T-helper 1 cell treated with Interleukin-12 subunit alpha and Interleukin-12 subunit beta and Interleukin-4 antibody, amounts not matched to agents 30 μg/mL and 1 μg/mL, for 36 hours (primary cell): Measurements from ENCODE around the gene WBP1L.
"Not testable (repeated sequence)": the region's sequence is repeated elsewhere in the genome, so short reads cannot be mapped to it uniquely, and the experiment has no call there.

ENCODE experiments used
- H3K27ac Mint-ChIP-seq: one replicate; pipeline ENCODE4 v1.8.0; 2021; ENCODE audit warnings: mild to moderate bottlenecking, mixed read lengths
- H3K27me3 Mint-ChIP-seq: one replicate; pipeline ENCODE4 v1.8.0; 2021; ENCODE audit warnings: low read depth, mixed read lengths
- H3K36me3 Mint-ChIP-seq: one replicate; pipeline ENCODE4 v1.8.0; 2021; ENCODE audit warnings: low read depth, mixed read lengths
- H3K4me1 Mint-ChIP-seq: one replicate; pipeline ENCODE4 v1.8.0; 2021; ENCODE audit warnings: low read depth, mixed read lengths
- H3K4me3 Mint-ChIP-seq: one replicate; pipeline ENCODE4 v1.8.0; 2021; ENCODE audit warnings: mild to moderate bottlenecking, moderate library complexity, mixed read lengths
- H3K9me3 Mint-ChIP-seq: one replicate; pipeline ENCODE4 v1.8.0; 2021; ENCODE audit warnings: mixed read lengths

Gene WBP1L

DNA sequence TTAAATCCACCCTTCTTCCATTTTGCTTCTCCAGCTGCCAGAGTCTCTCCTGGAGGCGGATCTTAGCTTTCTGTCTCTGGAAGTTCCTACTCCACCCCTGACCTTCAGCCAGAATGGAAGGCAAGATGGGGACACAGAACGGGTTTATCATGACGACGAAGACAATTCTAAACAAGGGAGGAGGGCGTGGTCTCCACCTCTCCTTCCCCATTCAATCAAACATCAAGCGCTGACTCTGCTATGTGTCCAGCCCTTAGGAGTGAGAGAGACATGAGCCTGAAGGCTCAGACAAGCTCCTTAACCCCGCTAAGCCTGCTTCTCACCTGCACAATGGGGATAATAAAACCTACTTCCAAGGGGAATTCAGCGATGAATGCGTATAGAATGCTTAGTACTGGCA is 90.4 kb downstream of the WBP1L start:
- Mint-ChIP-seq H3K36me3 (peaks cover under 1% of the 10 kb centered on the region), H3K4me3 (no peak overlapping the region), H3K27me3 (peaks cover 8% of the 10 kb centered on the region), H3K27ac (no peak overlapping the region), H3K9me3 (peaks cover 8% of the 10 kb centered on the region), H3K4me1 (no peaks in the 10 kb centered on the region)

DNA sequence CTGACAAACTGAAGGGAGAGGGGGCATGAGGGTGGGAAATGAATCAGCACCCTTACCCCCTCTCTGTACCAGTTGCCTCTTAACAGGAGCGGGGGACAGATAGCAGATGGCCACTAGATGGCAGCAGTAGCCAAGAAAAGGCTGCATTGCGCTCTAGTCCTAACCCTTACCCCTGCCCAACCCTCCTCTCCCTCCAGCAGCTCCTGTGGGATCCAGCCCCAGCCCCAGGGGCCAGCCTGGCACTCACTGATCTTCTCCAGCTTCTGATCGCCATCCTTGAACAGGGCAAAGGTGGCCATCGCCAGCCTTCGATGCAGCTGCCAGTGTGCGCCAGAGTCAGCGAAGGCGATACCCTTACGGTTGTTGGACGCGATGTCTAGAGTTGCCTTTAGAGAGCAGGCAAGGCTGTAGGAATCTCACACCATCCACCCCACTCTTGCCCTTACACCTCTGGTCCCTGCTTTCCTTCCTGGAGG is 91.3 kb downstream of the WBP1L start:
- Mint-ChIP-seq H3K27me3 (peaks cover 11% of the 10 kb centered on the region), H3K4me1 (no peaks in the 10 kb centered on the region), H3K36me3 (no peaks in the 10 kb centered on the region), H3K4me3 (no peak overlapping the region), H3K9me3 (peaks cover 8% of the 10 kb centered on the region), H3K27ac (no peak overlapping the region)

DNA sequence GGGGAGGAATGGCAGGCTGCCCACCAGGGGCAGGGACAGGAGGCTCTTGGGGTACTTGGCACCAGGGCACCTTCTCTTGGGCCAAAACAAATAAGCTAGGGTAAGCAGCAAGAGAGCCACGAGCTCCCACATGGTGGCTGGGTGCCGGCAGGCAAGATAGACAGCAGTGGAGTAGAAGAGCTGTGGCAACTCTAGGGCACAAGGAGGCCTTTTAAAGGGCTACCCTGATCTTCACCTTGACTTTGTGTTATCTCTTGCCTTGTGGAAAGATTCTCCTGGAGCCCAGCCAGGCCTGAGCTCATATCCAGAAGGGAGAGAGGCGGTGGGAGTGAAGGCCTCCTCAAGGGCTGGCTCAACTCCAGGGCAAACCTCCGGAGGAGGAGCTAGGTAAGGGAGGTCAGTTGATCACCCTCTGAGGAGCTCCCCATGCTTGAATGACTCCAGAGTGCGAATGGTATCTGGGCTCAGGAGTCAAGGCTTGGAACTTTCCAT is 93.5 kb downstream of the WBP1L start, which contains the start of gene CYP17A1:
CYP17A1 (minus strand) TSS at position 184 of the 492 bp plus-strand sequence; CDS start at position 132, 52 bp downstream.
- H3K4me1 Mint-ChIP-seq: no peaks in the 10 kb centered on the region
- peaks cover 20% of the 10 kb centered on the region for H3K27me3 Mint-ChIP-seq
- H3K4me3 Mint-ChIP-seq: no peak within 1 kb of the TSS
- peaks cover 8% of the 10 kb centered on the region for H3K9me3 Mint-ChIP-seq
- no peaks in the 10 kb centered on the region for H3K36me3 Mint-ChIP-seq
- H3K27ac Mint-ChIP-seq: no peak within 1 kb of the TSS

DNA sequence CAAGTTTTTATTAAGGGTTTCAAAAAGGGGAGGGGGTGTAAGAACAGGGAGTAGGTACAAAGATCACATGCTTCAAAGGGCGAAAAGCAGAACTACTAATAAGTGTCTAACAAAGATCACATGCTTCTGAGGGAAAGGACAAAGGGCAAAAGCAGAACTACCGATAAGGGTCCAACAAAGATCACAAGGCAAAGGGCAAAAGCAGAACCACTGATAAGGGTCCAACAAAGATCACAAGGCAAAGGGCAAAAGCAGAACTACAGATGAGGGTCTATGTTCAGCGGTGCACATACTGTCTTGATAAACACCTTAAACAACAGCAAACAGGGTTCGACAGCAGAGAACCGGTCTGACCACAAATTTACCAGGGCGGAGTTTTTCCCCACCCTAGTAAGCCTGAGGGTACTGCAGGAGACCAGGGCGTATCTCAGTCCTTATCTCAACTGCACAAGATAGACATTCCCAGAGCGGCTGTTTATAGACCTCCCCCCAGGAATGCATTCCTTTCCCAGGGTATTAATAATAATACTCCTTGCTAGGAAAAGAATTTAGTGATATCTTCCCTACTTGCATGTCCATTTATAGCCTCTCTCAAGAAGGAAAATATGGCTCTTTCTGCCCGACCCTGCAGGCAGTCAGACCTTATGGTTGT is 94.7 kb downstream of the WBP1L start:
- H3K9me3 Mint-ChIP-seq, H3K4me1 Mint-ChIP-seq, H3K27ac Mint-ChIP-seq, H3K4me3 Mint-ChIP-seq, H3K36me3 Mint-ChIP-seq: not testable (repeated sequence)
- H3K27me3 Mint-ChIP-seq: peaks cover 23% of the 10 kb centered on the region

DNA sequence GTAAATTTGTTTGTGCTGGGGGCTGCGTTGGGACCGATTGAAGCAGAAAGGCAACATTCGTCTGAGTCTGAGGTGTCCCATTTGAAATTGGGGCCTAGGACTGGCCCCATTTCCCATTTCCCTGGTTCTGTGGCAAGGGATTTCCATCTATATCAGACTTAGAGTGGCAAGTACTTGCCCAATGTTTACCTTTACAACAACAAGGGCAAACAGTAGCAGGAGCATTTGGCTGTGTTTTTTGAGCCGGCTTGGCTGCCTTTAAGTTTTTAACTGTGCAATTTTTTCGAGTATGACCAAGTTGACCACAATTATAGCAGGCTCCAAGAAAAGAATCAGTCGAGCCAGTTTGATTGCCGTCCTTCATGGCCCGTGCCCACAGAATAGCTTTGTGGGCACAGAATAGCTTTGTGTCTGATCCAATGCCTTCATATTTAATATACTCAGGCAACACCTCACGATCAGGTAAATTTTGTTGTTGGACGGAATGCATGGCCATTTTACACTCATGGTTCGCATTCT is 98.1 kb downstream of the WBP1L start:
- peaks cover 8% of the 10 kb centered on the region for H3K9me3 Mint-ChIP-seq
- H3K36me3 Mint-ChIP-seq: no peaks in the 10 kb centered on the region
- H3K4me1 Mint-ChIP-seq: no peaks in the 10 kb centered on the region
- peaks cover 23% of the 10 kb centered on the region for H3K27me3 Mint-ChIP-seq
- H3K27ac Mint-ChIP-seq: no peak overlapping the region
- H3K4me3 Mint-ChIP-seq: no peak overlapping the region

DNA sequence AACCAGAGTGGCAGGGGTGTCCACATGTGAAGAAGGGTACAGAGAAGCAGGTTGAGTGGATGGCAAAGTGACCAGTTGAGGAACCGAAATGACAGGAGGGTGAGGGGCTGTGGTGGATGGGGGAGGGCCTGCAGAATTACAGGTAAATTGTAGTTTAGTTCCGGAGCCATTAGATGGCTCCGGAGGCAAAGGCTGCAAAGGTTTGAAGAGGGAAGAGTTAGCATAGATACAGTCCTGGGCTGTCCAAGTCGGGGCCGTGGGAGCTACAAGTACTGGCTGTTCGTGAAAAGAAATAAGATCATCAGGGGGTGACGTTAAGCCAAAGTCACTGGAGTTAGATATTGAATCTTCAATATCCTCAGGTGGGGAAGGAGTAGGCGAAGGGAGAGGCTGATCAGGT is 99.4 kb downstream of the WBP1L start:
- not testable (repeated sequence) for H3K9me3 Mint-ChIP-seq, H3K4me3 Mint-ChIP-seq, H3K27ac Mint-ChIP-seq, H3K36me3 Mint-ChIP-seq, H3K4me1 Mint-ChIP-seq
- peaks cover 18% of the 10 kb centered on the region for H3K27me3 Mint-ChIP-seq

DNA sequence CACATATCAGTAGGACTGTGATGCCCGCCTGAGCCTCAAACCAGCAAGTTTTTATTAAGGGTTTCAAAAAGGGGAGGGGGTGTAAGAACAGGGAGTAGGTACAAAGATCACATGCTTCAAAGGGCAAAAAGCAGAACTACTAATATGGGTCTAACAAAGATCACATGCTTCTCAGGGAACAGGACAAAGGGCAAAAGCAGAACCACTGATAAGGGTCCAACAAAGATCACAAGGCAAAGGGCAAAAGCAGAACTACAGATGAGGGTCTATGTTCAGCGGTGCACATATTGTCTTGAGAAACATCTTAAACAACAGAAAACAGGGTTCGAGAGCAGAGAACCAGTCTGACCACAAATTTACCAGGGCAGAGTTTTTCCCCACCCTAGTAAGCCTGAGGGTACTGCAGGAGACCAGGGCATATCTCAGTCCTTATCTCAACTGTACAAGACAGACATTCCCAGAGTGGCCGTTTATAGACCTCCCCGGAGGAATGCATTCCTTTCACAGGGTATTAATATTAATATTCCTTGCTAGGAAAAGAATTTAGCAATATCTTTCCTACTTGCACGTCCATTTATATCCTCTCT is 100.5 kb downstream of the WBP1L start:
- peaks cover 15% of the 10 kb centered on the region for H3K27me3 Mint-ChIP-seq
- not testable (repeated sequence) for H3K9me3 Mint-ChIP-seq, H3K27ac Mint-ChIP-seq, H3K4me1 Mint-ChIP-seq, H3K36me3 Mint-ChIP-seq, H3K4me3 Mint-ChIP-seq

DNA sequence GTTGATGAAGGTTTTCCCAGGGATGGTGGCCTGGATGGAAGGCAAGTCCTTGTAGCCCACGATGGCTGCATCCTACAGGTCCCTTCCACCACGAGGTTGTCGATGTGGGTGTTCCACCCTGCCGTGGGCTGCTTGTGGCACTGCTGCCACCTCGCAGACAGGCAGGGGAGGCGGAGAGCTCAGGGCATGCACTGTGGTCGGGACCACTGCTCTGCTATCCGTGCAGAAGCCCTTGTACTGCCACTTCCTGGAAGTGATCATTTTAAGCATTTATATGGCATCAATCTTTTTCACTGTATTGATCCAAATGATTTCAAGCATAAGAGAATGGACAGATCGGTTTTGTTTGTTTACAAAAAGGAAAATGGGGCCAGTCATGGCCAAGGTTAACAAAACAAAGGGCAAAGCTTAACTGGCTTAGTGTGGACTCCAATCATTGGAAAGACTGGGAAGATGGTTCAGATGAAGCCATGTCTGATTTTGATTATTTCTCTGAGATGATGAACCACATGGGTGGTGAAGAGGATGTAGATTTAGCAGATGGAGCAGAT is 101.7 kb downstream of the WBP1L start:
- Mint-ChIP-seq H3K36me3 (no peaks in the 10 kb centered on the region), H3K4me1 (no peaks in the 10 kb centered on the region), H3K27me3 (peaks cover 11% of the 10 kb centered on the region), H3K4me3 (no peak overlapping the region), H3K27ac (no peak overlapping the region), H3K9me3 (no peaks in the 10 kb centered on the region)

DNA sequence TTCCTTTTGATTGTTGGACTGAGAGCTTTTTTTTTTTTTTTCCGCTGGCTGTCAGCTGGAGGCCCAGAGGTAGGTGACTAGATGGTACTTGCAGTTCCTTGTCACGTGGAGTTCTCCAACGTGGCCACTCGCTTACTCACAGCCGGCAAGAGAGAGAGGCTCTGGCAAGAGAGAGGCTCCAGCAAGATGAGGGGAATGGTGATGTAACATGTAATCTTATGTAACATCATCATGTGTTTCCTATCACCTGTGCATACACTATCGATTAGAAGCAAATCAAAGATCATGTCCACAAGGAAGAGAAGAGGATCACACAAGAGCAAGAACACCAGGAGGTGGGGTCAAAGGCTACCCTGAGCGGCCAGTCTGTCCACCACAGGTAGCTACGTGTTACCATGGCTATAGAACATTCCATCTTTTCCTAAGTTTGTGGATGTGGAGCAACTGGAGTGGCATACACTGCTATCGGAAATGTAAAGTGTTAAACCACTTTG is 106.3 kb downstream of the WBP1L start:
- Mint-ChIP-seq H3K27me3 (no peaks in the 10 kb centered on the region), H3K4me1 (peaks cover 4% of the 10 kb centered on the region), H3K4me3 (no peak overlapping the region), H3K9me3 (no peaks in the 10 kb centered on the region), H3K27ac (no peak overlapping the region), H3K36me3 (no peaks in the 10 kb centered on the region)

DNA sequence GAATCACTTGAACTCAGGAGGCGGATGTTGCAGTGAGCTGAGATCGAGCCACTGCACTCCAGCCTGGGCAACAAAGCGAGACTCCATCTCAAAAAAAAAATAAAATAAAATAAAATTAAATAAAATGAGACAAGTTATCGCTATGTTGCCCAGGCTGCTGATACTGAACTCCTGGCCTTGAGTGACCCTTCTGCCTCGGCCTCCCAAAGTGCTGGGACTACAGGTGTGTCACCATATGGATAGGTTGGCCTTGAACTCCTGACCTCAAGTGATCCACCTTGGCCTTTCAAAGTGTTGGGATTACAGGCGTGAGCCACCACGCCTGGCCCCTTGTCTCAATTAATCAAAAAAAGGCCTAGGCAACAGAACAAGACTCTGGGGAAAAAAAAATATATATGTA is 109.5 kb downstream of the WBP1L start:
- H3K36me3 Mint-ChIP-seq, H3K4me3 Mint-ChIP-seq, H3K27me3 Mint-ChIP-seq, H3K9me3 Mint-ChIP-seq, H3K27ac Mint-ChIP-seq: not testable (repeated sequence)
- peaks cover 12% of the 10 kb centered on the region for H3K4me1 Mint-ChIP-seq

DNA sequence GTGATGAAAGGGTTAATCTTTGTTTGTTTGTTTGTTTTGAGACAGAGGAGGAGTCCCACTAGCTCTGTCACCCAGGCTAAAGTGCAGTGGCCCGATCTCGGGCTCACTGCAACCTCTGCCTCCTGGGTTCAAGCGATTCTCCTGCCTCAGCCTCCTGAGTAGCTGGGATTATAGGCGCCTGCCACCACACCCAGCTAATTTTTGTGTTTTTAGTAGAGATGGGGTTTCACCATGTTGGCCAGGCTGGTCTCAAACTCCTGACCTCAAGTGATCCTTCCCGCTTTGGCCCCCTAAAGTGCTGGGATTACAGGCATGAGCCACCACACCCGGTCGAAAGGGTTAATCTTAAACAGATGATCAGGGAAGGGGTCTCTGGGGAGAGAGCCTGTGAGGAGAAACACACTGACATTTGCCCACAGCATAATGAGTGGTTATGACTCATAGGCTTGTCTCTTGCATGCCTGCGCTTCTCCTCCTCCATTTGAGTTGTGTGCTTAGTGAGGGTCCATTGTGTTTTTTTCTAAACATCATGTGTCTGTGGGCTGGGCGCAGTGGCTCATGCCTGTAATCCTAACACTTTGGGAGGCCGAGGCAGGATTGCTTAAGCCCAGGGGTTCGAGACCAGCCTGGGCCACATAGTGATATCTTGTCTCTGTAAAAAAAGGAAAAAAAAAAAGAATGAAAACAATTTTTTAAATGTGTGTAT is 112.1 kb downstream of the WBP1L start:
- not testable (repeated sequence) for H3K4me3 Mint-ChIP-seq, H3K9me3 Mint-ChIP-seq, H3K27me3 Mint-ChIP-seq, H3K27ac Mint-ChIP-seq, H3K36me3 Mint-ChIP-seq
- peaks cover 12% of the 10 kb centered on the region for H3K4me1 Mint-ChIP-seq

DNA sequence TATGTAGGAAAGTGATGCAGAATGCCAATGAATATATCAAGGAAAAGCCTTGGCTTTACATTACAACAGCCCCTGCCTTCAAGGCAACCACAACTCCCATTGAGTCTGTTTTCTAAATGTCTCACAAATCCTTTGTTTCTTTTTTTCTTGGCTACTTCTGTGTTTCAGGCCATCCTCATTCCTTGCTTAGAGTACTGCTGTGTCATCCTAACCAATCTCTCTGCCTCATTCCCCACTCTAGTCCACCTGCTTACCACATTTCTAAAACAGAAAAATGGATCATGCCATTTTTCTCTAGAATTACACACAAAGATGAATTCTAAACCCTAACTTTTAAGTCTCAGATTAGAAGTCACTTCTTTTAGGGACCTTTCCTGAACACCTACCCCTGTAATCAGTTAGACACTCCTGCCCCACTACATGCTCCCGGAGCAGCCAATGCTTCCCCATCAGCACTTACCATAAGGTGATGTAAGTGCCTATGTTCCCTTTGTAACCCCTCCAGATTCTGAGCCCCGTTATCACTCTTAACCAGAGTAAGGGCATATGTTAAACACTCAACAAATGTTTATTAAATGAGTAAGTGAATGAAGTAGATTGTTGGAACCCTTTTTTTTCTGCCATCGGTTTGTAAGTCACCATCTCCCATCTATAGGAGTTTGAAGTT is 113.1 kb downstream of the WBP1L start:
- H3K9me3 Mint-ChIP-seq: no peaks in the 10 kb centered on the region
- H3K27ac Mint-ChIP-seq: no peak overlapping the region
- no peaks in the 10 kb centered on the region for H3K27me3 Mint-ChIP-seq
- no peak overlapping the region for H3K4me3 Mint-ChIP-seq
- peaks cover 5% of the 10 kb centered on the region for H3K36me3 Mint-ChIP-seq
- peaks cover 12% of the 10 kb centered on the region for H3K4me1 Mint-ChIP-seq

DNA sequence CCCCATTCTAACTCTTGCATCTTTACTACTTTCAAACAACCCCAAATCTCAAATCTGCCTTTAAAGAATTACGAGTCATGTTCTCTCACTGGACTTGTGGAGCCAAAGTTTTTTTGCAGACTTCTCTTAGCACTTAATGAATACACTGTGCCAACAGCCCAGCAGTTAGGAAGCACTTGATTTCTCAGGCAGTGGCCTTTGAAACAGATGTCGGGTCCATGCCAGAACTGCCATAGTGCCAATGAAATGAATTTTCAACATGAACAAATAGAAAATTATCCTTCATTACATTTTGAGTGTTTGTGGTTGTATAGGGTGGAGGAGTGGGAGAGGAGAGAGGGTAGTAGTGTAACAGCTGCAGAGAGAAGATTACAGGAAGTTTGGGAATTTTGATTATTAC is 116.2 kb downstream of the WBP1L start:
- Mint-ChIP-seq H3K27ac (no peak overlapping the region), H3K4me3 (no peak overlapping the region), H3K36me3 (peaks cover 15% of the 10 kb centered on the region), H3K27me3 (no peaks in the 10 kb centered on the region), H3K9me3 (no peaks in the 10 kb centered on the region), H3K4me1 (peaks cover 9% of the 10 kb centered on the region)

DNA sequence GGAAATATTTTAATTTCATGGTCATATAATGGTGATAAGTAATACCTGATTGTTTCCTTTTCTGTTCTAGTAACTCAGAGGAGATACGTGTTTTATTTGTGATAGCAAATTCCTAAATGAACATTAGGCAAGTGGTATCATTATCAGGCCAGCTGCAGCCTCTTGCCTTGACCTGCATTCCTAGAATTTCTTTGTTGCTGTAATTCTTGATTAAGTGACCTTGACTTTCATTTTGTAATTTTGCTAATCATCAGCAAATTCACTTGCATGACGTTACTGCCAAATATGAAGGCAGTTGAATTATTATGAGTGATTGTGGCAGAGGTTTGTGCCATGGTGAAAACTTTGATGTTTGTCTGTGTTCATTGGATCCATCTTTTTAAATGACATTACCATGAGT is 119.9 kb downstream of the WBP1L start:
- Mint-ChIP-seq H3K4me1 (no peaks in the 10 kb centered on the region), H3K36me3 (peaks cover 15% of the 10 kb centered on the region), H3K9me3 (no peaks in the 10 kb centered on the region), H3K27me3 (peaks cover under 1% of the 10 kb centered on the region), H3K4me3 (no peak overlapping the region), H3K27ac (no peak overlapping the region)
